HG02610 (cell line): Measurements from ENCODE around the gene AHCYL2.
"Not testable (repeated sequence)": the region's sequence is repeated elsewhere in the genome, so short reads cannot be mapped to it uniquely, and the experiment has no call there.

Experiments
- ATAC-seq: cut with Tn5 transposase; IDR thresholded peaks from one replicate; pipeline ENCODE4 v1.9.1; 2021; ENCODE audit warnings: mild to moderate bottlenecking, moderate library complexity; ENCODE audit not compliant: unreplicated experiment

The AHCYL2 gene

GRCh38 chr7:129208667-129209066 lies 16.2 kb upstream of the AHCYL2 start:
- no peak for ATAC-seq

- ATAC-seq: no peak
Observed at GRCh38 chr7:129209067-129209926, 15.5 kb upstream of the AHCYL2 start.

GRCh38 chr7:129210256-129210988 lies 14.4 kb upstream of the AHCYL2 start:
- ATAC-seq: no peak

- no peak for ATAC-seq
Observed at GRCh38 chr7:129210989-129211312, 13.9 kb upstream of the AHCYL2 start.

GRCh38 chr7:129212126-129212525 lies 12.7 kb upstream of the AHCYL2 start:
- ATAC-seq: no peak

GRCh38 chr7:129212596-129212995 lies 12.2 kb upstream of the AHCYL2 start:
- ATAC-seq: no peak

GRCh38 chr7:129213828-129214227 lies 11.0 kb upstream of the AHCYL2 start:
- no peak for ATAC-seq

GRCh38 chr7:129215691-129216090 lies 9.1 kb upstream of the AHCYL2 start:
- ATAC-seq: not testable (repeated sequence)

- not testable (repeated sequence) for ATAC-seq
Observed at GRCh38 chr7:129216101-129216715, 8.6 kb upstream of the AHCYL2 start.

- ATAC-seq: not testable (repeated sequence)
Observed at GRCh38 chr7:129216821-129217416, 7.9 kb upstream of the AHCYL2 start.

GRCh38 chr7:129218514-129219062 lies 6.2 kb upstream of the AHCYL2 start:
- ATAC-seq: peak; percentile 68

- ATAC-seq: not testable (repeated sequence)
Observed at GRCh38 chr7:129219166-129219565, 5.7 kb upstream of the AHCYL2 start.

GRCh38 chr7:129222064-129222463 lies 2.8 kb upstream of the AHCYL2 start:
- ATAC-seq: no peak

- ATAC-seq: peak; percentile 28
Observed at GRCh38 chr7:129225206-129225930, 538 bp downstream of the AHCYL2 start.

GRCh38 chr7:129225931-129226572 lies 1.2 kb downstream of the AHCYL2 start:
- no peak for ATAC-seq

GRCh38 chr7:129227646-129228578 lies 3.1 kb downstream of the AHCYL2 start:
- no peak for ATAC-seq

- ATAC-seq: no peak
Observed at GRCh38 chr7:129228633-129229032, 3.8 kb downstream of the AHCYL2 start.

GRCh38 chr7:129231666-129232065 lies 6.8 kb downstream of the AHCYL2 start:
- ATAC-seq: no peak

- ATAC-seq: peak; percentile 35
Observed at GRCh38 chr7:129238546-129238945, 13.7 kb downstream of the AHCYL2 start.
